GM19328 (cell line): ENCODE data around the gene MS4A10.
A peak's percentile ranks its signal among the peaks of the same experiment; 100 is the strongest.
"Not testable (repeated sequence)": the region's sequence is repeated elsewhere in the genome, so short reads cannot be mapped to it uniquely, and the experiment has no call there.

ENCODE experiments used
- ATAC-seq: cut with Tn5 transposase; IDR thresholded peaks from one replicate; pipeline ENCODE4 v1.9.1; 2021; ENCODE audit warnings: mild to moderate bottlenecking, moderate library complexity; ENCODE audit not compliant: unreplicated experiment

MS4A10 gene

DNA sequence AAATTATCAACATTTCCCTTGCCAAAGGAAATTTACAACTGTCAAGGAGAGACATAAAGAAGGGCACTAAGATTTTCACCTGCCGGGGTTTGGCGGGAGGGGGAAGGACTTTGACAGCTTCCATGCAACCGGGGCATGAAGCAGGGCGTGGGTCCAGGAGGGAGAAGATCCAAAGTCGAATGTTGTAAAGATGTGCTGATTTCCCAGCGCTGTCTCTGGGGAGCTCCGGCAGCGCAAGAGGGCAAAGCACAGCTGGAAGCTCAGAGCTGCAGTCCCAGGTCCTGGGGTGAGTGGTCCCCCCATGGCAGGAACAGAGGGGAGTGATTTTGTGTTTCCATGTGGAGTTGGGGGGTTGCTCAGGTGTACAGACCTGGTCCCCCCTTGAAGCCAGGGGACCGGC, at the start of gene MS4A10:
Gene MS4A10 (plus strand): TSS at position 198 of the 400 bp plus-strand sequence. CDS start 5,003 bp downstream, outside the sequence.
- ATAC-seq: no peak

DNA sequence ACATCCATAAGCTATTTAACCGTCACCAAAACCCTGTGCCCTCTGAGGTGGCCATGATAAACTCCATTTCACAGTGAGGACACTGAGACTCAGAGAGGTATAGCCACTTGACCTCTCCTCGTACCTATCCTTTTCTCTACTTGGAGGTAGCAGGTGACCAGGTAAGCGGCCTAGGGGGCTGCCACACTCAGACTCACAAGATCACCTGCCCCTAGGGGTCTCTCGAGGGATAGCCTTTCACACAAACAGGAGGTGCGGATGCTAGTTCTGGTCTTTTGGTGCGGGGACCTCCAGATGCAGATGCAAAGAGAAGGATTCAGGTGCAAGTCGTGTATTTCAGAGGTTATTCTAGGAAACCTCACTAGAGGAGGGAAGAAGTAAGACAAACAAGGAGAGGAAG, 46.0 kb upstream of the MS4A10 start:
- no peak for ATAC-seq

DNA sequence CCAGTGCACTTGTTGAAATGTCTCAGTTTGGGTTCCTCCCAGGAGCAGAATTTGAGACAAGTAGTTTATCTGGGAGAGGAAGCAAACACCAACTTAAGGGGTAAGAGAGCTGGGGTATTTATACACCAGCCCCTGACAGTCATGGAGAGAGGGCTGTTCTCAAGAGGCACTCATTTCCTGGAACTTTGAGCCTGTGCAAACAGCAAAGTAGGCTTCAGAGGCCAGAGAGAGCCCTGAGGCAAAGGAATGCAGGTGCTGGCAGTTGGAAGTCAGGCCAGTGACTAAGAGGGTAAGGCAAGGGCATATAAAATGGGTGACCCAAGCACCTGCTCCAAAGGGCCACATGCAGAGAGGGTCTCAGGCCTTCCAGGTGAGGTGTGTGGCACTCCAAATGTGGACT, 44.6 kb upstream of the MS4A10 start:
- no peak for ATAC-seq

DNA sequence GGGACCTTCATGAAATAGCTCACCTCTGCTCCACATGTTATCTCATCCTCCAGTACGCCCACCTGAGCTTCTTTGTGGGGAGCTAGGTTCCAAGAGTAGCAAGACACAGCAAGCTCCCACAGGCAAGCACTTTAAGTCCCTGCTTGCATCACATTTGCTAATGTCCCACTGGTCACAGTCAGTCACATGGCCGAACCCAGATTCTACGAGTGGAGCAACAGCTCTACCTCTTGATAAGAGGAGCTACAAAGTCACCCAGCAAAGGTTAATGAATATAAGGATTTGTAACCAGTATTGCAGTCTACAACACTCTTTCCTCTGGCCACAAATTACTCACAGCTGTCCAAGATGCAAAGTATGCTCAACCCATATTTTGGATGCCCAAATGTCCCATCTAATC, 43.7 kb upstream of the MS4A10 start:
- no peak for ATAC-seq

DNA sequence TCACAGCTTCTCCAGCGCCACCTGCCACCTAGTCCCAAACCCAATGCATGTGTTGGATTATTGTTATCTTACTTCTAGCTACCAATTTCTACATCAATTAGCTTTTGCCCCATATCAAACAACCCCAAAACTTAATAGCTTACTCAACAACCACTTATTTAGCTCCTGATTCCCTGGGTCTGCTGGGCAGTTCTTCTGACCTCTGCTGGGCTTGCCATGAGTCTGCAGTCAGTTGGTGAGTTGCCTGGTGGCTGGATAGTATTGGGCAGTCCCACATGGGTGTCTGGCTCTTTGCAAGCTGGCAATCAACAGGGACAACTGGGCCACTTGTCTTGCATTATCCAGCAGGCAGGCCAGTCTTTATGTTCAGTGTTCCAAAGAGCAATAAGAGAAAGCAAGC, 42.1 kb upstream of the MS4A10 start:
- no peak for ATAC-seq

DNA sequence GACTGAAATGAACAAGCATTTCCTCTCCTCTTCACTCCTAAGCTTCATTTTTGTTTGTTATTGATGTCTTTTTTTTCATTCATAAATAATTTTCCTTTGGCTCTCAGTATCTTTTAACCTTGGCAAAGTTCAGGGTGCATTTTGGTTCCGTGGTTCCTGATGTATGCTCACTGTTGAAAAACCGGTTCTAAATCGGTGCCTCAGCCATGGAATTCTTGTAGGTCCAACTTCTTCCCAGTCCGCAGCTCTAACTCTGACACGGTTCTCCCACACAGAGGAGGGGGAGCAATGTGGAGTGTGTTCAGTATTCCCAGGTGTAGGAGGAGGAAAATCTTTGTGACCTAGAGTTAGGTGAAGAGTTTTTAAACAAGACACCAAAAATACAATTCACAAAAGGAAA, 41.0 kb upstream of the MS4A10 start:
- ATAC-seq: no peak

DNA sequence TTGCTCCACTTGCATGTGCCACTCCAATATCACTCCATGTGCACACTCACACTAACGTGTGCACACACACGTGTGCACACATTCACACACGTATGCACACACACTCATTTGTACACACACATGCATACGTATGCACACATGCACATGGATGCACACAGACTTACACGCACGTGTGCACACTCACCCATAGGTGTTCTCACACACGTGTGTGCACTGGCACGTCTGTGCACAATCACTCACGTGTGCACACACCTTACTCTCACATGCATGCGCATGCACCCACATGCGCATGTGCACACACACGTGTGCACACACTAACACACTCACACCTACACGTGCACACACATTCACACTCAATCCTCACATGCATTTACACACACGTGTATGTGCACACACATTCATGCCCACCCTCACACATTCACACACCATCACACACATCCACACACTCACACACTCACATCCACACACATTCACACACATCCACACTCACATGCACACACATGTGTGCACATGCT, 37.7 kb upstream of the MS4A10 start:
- ATAC-seq: no peak

DNA sequence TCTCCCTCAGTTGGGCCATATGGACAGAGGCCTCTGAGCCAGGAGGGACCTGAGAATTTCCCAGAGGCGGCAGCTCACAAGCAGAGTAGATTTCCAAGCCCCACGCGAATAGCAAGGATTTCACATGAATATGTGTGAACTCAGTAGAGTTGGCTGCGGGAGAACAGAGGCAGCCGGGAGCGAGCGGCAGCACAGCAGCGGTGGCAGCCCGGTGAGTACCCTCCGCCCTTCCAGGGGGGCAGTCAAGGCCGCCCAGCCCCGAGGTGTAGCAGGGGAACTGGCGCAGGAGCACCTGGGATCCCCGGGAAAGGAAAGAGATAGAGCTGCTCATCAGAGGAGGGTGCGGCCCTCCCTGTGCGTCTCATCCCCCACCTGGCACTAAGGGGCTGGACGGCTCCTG, 36.9 kb upstream of the MS4A10 start:
- ATAC-seq: no peak

DNA sequence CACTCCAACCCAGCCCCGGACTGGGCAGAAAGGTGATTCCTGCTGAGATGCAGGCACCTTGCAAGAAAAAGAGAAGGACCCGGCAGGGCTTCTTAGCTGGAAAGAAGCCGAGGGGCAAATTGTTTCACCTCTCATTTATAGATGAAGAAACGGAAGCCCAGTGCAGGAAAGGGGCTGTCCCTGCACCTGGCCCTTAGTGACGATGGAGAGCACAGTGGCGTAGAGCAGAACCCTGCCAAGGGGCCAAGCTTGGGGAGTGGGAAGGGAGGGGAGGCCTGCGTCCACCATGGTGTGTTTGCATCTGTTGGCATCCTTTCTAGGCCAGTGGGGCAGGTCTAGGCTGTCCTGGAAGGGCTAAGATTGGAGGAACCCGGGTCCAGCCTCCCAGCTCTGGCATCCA, 36.3 kb upstream of the MS4A10 start:
- ATAC-seq: no peak

DNA sequence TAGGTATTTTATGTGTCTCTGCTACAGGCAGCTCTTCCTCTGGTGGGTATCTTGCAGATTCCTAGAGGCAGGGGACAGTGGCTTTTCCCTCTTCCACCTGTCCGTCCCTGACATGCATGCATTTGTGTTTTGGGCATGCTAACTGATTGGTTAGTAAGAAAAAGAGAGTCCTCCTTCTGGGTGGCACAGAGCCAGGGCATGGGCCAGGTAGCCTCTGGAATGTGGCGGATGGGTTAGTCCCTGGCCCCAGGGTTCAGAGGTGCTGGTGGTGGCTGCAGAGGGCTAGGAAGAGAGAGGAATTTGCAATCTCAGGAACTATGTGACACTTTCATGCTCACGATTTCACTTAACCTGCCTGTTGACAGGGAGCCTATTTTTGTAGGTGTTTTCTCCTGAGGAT, 34.2 kb upstream of the MS4A10 start:
- no peak for ATAC-seq

DNA sequence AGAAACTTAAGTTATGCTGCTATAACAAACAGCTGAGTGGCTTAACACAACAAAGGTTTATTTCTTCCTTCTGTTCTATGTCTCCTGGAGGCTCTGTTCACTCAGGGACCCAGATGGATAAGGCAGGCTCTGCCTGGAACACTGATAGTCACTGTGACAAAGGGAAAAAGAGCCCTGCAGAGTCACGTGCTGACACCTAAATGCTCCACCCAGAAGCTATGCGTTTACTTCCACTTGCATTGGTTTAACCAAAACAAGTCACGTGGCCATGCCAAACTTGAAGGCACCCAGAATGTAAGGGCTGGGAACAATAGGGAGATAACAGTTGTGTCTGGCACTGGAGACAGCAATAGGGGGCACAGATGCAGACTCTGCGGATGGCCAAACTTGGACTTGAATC, 31.8 kb upstream of the MS4A10 start:
- ATAC-seq: no peak

DNA sequence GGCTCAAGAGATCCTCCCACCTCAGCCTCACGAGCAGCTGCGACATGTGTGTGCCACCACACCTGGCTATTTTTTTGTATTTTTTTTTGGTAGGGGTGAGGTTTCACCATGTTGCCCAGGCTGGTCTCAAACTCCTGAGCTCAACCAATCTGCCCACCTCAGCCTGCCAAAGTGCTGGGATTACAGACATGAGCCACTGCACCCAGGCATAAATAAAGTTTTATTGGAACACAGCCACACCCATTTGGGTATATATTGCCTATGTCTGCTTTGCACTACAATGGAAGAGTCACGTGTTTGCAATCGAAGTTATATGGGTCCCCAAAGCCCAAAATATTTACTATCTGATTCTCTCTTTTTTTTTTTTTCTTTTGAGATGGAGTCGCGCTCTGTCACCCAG, 30.2 kb upstream of the MS4A10 start:
- ATAC-seq: no peak

DNA sequence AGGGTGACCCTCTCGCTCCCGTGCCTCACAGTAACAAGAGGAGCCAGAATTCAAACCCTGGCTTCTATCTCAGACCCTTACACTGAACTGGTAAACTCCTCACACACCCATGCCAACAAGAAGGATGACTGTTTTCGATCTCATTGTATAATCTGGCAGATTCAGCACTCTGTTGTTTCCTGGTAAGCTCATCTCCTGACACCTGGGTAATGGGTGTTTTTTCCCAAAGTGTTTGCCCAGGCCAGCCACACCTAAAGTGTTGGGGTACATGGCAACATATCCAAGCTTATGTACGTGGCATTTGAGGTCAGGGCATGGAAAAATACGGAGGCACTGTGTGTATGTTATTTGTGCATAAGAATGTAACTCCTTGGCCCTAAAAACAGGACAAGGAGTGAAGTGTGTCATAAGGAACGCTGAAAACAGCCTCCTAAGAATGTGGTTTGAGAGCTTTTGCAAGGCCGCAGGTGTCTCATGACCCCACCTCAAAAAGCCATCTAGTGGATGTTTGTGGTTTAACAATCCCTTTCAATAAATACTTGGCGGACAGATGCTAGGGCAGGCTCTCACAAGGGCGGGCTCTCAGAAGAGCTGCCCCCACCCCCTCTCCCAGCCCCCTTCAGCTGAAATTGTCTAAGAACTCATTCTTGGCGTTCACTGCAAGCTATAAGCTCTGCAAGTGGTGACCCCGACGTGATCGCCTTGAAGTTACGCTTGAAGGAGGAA, 28.7 kb upstream of the MS4A10 start, which contains the start of gene MS4A15:
Gene MS4A15 (plus strand): TSS at position 561 of the 726 bp plus-strand sequence. CDS start 6,867 bp downstream, outside the sequence.
- no peak for ATAC-seq

DNA sequence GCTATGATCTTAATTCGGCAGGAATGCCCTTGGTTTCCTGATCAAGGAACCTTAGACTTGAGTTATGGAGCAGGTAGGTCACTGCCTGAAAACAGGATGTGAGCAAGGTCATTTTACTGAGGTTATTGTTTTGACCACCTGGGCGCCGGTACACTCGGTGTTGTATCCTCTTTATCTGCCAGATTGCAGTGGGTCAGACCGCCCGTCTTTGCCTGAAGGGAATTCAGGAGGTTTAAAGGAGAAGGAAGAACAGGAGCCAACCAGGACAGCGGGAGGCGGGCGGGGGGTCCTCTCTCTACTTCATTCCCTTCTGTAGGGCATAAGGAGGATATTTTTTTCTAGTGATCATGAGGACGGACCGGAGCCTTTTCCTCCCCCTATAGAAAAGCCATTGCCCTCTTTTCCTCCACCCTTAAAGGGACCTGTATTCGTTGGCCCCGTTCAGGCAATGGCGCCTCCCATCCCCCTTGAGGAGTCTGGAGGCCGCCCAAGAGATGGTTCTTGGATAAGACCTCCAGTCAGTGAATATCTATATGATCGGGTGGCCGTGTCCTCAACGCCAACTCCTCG, 27.8 kb upstream of the MS4A10 start:
- no peak for ATAC-seq

DNA sequence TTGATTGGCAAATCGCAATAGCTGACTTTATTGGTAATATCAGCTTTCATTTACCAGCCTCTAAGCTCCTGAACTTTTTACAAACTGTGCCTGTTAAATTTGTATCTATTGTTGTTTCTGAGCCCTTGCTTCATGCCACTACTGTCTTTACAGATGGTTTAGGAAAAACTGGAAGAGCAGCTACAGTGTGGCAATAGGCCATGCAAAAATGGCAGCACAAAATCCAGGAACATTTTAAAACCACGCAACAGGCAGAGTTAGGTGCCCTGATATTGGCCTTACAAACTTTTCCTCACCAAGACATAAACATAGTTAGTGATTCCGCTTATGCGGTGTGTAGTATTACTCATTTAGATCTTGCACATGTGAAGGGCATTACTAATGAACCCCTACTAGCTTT, 26.5 kb upstream of the MS4A10 start:
- not testable (repeated sequence) for ATAC-seq

DNA sequence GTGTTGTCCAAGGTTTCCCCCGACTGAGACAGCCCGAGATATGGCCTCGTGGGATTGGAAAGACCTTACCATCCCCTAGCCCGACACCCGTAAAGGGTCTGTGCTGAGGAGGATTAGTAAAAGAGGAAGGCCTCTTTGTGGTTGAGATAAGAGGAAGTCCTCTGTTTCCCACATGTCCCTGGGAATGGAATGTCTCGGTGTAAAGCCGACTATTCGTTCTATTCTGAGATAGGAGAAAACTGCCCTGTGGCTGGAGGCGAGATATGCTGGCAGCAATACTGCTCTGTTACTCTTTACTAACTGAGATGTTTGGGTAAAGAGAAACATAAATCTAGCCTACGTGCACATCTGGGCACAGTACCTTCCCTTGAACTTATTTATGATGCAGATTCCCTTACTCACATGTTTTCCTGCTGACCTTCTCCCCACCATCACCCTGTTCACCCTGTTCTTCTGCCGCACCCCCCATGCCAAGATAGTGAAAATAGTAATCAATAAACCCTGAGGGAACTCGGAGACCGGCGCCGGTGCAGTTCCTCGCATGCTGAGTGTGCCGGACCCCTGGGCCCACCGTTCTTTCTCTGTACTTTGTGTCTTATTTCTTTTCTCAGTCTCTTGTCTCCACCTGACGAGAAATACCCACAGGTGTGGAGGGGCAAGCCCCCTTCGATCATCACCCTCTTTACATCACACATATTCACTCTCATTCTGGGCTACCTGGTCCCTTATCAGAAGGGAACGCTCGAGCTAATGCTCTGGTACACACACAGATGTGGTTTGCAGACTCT, 25.5 kb upstream of the MS4A10 start:
- not testable (repeated sequence) for ATAC-seq

DNA sequence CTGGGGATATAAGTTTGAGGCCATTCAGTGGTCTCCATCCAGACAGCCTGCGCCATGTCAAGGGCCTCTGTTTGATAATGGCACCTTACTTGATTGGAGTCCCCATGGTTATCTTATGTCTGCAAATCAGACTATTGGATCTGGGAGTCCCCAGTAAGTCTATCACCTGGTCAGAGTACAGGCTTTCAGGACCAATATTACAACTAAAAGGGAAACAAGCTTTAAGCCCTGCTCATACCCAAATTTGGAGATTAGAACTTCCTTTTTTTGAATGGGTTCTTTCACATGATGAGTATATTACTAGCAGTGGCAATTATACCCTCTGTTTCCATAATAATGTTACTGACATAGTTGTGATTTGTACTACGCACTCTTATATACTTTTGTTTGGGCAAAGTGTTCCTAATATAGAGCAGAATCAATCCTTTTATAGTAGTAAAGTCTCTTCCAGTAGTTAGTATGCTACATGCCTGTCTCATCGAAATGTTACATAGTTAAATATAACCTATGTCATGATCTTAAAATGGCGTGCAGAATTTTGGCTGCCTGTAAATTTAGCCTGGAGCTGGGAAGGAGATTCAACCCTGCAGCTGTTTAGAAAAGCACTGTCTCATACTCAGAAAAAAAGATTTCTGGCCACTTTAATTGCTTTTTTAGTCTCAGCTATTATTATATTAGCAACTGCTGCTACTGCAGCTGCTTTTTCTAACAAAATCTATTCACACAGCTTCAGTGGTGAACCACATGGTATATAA, 23.5 kb upstream of the MS4A10 start:
- ATAC-seq: no peak

DNA sequence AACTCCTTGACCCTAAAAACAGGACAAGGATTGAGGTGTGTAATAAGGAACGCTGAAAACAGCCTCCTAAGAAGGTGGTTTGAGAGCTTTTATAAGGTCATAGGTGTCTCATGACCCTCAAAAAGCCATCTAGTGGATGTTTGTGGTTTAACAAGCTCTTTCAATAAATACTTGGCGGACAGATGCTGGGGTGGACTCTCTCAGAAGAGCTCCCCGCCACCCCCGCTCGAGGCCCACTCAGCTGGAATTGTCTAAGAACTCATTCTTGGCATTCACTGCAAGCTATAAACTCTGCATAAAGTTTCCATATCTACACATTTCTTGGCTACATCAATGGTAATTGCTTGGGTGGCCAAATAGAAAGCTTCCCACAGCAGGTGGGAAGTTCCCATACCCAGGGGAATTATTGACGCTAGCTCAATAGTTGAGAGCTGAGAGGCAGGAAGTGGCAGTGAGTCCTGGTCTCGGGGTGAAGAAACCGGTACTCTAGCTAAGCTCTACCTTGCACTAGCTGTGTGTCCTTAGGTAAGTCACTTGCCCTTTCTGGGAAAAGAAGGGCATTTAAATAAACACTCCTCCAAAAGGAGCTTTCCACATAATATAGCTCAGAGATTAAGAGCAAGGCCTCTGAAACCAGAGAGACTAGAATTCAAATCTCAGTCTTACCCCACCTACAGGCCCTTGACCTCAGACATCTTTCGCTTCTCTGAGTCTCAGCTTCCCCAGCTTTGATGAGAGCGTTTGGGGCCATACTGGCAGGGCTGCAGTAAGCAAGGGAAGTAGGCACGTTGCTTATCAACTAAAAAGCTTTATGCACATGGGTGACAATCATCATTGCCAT, 22.1 kb upstream of the MS4A10 start:
- peak; percentile 52 for ATAC-seq

DNA sequence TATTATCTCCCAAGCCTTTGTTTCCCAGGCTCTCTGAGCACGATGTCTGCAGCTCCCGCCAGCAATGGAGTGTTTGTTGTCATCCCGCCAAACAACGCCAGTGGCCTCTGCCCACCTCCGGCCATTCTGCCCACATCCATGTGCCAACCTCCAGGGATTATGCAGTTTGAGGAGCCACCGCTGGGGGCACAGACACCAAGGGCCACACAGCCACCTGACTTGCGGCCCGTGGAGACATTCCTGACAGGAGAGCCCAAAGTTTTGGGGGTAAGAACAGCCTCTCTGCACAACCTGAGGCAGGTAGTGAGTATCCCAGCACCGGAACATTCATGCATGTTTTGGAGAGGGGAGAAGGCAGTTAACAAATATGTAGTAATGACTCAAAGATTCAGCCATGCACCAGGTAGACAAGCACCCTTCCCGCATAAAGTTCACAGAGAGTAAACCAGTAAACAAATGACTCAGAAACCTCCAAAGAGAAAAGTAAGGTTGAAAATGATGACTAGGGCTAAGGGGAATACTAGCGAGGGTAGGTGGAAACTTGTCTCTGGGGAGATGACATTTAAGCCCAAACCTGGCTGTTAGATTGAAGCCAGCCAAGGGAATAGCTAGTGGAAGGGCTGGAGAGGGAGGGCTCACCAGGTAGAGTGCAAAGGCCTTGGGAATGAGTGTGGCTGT, 21.3 kb upstream of the MS4A10 start:
- ATAC-seq: no peak

DNA sequence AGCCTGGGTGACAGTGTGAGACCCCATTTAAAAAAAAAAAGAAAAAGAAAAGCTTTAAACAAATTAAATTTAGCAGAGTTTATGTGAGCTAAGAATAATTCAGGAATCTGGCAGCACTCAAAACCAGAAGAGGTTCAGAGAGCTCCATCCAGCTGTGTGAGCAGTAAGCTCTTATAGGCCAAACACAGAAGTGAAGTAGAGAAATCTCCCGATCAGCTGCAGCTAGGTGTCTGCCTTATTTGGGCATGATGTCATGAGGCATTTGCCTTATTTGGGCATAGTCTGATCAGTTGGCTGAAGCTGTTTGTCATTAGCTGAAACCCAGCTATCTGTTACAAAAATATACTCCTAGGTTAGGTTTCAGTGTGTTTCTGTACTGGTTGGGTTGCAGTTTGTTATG, 20.3 kb upstream of the MS4A10 start:
- ATAC-seq: peak; percentile 39
